NCI-H2227 treated with DMSO at 0.1 percent for 48 hours (cell line): Measurements from ENCODE around the gene FAM131A.
A peak's percentile ranks its signal among the peaks of the same experiment; 100 is the strongest.

Experiments used
- DNase-seq: peaks from one replicate; lab custom pipeline; 2025; lab: John Stamatoyannopoulos, UW

The FAM131A gene

GRCh38 chr3:184337399-184337714 lies at the start of gene FAM131A:
Gene FAM131A (plus strand): TSS chr3:184337600. CDS start chr3:184337631, 31 bp downstream.
- no peak for DNase-seq

DNA sequence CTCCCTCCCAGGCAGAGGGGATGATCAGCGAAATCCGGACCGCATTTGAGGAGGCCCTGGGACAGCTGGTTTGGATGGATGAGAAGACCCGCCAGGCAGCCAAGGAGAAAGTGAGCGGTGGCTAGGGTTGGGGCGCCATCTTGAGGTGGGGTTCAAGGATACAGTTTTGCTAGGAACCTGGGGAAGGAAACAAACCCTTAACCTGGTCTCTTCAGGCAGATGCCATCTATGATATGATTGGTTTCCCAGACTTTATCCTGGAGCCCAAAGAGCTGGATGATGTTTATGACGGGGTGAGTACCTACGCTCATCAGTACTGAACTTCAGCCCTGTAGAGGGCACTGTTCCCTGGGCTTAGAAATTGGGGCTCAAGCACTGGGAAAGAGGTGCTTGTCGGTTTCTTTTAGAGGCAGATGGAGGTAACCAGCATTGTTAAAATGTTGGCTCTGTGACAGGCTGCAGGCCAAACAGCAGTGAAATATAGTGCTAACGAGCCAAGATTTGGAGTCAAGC lies 47.9 kb upstream of the FAM131A start:
- DNase-seq = peak; percentile 25

- DNase-seq = no peak
Observed at GRCh38 chr3:184290331-184290730, 47.1 kb upstream of the FAM131A start.

- DNase-seq = no peak
Observed at GRCh38 chr3:184291044-184291737, 46.2 kb upstream of the FAM131A start.

DNA sequence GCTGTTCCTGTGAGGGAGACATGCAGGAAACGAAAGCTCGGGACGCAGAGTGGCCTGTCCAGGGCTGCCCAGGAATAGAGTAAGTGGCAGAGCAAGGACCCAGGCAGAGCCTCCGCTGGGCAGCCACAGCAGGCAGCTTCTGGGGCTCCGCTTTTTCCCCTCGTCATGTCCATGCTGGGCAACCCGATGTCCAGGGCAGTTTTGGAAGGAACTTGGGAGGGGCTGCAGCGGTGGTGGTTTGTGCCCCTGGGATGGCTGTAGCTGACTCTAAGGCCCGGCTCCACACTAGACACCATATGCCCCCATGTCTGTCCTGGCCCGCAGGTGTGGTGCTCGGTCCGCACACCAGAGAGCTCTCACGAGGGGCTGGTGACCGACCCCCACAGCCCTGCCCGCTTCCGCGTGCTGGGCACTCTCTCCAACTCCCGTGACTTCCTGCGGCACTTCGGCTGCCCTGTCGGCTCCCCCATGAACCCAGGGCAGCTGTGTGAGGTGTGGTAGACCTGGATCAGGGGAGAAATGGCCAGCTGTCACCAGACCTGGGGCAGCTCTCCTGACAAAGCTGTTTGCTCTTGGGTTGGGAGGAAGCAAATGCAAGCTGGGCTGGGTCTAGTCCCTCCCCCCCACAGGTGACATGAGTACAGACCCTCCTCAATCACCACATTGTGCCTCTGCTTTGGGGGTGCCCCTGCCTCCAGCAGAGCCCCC lies 45.5 kb upstream of the FAM131A start:
- DNase-seq = no peak

GRCh38 chr3:184295771-184296170 lies 41.6 kb upstream of the FAM131A start:
- DNase-seq = no peak

DNA sequence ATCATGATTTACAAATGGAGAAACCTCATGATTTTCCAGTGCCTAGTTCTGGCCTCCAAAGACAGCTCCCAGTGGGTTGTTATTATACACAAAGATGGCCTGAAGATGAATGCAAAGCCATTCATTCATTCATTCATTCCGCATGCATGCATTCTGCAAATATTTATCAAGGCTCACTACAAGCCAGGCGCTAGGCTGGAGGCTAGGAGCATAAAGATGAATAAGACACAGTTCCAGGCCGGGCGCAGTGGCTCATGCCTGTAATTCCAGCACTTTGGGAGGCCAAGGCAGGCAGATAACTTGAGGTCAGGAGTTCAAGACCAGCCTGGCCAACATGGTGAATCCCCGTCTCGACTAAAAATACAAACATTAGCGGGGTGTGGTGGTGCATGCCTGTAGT lies 40.8 kb upstream of the FAM131A start:
- DNase-seq = no peak

DNA sequence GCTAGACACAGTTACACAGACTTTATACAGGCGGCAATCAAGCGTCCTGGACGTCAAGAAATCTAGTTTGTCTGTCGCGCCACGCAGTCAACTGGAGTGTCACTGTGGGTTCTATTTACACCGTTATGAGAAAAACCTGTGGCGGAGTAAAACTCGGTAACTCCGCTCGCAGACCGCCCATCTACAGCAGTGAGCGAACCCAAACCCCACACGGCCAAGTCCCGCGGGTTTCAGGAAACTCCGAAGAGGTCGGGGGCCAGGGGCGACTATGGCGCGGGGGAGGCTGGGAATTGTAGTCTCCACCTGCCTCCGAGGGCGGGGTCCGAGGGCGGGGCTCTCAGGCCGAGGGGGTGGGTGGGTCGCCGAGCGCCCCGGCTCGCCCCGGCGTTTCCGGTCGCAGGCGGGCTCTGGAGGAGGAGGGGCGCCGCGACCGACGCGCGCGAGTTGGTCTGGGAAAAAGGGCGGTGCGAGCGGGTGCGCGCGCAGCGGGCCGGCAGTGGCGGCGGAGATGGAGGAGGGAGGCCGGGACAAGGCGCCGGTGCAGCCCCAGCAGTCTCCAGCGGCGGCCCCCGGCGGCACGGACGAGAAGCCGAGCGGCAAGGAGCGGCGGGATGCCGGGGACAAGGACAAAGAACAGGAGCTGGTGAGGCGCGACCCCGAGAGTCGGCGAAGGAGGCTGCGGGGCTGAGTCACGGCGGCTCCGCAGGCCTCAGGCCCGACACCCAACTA lies 38.5 kb upstream of the FAM131A start, which contains the start of gene PSMD2:
TSS of gene PSMD2 (plus strand) at position 483 of the 729 bp plus-strand sequence. CDS start at position 509, 26 bp downstream.
- DNase-seq = peak; percentile 96

GRCh38 chr3:184299488-184300377 lies 37.7 kb upstream of the FAM131A start:
- DNase-seq = no peak

DNA sequence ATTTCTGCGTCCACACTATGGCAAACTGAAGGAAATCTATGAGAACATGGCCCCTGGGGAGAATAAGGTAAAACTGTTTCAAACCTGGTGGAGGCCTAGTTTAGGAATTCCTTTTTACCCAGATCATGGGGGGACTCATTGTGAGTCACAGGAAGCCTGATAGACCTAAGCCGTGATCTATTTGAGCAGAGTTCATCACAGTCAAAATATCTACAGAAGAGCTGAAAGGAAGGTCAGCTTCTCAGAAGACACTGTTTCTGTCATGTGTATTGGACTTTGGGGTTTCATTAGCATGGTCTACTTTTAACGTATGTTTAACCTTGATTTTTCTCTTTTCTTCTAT lies 37.1 kb upstream of the FAM131A start:
- no peak for DNase-seq

GRCh38 chr3:184305577-184305976 lies 31.8 kb upstream of the FAM131A start:
- no peak for DNase-seq

- DNase-seq = no peak
Observed at GRCh38 chr3:184306341-184306972, 30.9 kb upstream of the FAM131A start.

- no peak for DNase-seq
Observed at GRCh38 chr3:184307915-184308314, 29.5 kb upstream of the FAM131A start.

DNA sequence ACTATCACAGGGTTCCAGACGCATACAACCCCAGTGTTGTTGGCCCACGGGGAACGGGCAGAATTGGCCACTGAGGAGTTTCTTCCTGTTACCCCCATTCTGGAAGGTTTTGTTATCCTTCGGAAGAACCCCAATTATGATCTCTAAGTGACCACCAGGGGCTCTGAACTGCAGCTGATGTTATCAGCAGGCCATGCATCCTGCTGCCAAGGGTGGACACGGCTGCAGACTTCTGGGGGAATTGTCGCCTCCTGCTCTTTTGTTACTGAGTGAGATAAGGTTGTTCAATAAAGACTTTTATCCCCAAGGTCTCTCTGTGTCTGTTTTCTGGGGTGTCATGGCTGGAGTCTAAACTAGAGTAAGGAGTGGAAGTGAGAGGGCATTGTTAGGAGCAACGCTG lies 28.7 kb upstream of the FAM131A start:
- no peak for DNase-seq

GRCh38 chr3:184311633-184312032 lies 25.8 kb upstream of the FAM131A start:
- no peak for DNase-seq

DNA sequence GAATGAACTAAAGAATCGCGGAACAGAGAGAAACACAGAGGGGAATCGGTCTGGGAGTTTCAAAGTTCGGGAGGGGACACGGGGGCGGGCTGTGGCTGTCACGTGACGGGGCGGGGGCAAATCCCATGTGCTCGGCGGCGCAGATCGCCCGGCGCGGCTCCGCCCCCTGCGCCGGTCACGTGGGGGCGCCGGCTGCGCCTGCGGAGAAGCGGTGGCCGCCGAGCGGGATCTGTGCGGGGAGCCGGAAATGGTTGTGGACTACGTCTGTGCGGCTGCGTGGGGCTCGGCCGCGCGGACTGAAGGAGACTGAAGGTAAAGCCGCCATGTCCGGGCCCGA lies 23.1 kb upstream of the FAM131A start, which contains the start of gene EIF4G1:
TSS of gene EIF4G1 (plus strand) at position 244 of the 337 bp plus-strand sequence. CDS start 1,191 bp downstream, outside the sequence.
- DNase-seq = peak; percentile 96

DNA sequence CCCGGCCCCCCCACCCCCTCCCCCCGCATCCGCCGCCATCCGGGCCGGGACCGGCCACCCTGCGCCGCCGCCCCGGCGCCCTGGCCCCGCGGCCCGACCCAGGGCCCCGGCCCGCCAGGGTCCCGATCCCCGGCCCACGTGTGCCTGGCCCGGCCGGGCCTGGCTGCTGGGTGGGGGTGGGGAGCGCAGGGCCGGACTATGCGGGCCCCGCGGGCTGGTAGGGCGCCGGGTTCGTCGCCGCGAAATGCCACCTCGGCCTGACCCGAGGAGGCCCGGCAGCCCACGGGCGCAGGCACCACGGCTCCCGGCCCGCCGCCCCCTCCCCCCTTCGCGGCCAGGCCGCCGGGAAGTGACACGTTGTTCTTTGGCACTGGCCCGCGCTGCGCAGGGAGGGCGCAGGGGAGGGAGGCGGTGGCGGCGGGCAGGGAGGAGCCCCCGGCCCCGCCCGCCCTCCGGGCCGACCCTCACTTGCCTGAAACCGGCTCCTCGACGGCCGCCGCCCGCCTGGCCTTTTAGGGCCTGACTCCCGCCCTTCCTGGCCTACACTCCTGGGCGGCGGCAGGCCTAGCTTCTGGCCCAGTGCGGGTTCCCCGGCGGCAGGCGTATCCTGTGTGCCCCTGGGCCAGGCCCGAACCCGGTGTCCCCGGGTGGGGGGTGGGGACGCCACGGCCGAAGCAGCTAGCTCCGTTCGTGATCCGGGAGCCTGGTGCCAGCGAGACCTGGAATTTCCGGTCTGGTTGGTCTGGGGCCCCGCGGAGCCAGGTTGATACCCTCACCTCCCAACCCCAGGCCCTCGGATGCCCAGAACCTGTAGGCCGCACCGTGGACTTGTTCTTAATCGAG lies 22.5 kb upstream of the FAM131A start:
- DNase-seq = peak; percentile 5

- no peak for DNase-seq
Observed at GRCh38 chr3:184315543-184315867, 21.9 kb upstream of the FAM131A start.

GRCh38 chr3:184315871-184316661 lies 21.3 kb upstream of the FAM131A start:
- DNase-seq = no peak

GRCh38 chr3:184316792-184317191 lies 20.6 kb upstream of the FAM131A start:
- no peak for DNase-seq
